Peyer's patch (tissue), 4 donors: ENCODE measurements around the gene EDN1. TPM values are rescaled to one million over a fixed set of nuclear protein-coding genes. Genes with fewer than 3 reads are reported as not detected.
A peak's percentile ranks its signal among the peaks of the same experiment; 100 is the strongest.

Experiments used
- DNase-seq, 3 donors: peaks; one replicate each; pipeline ENCODE4 v3.0.0-alpha.2; 2017 to 2019
- H3K27ac ChIP-seq, 4 donors: fragments of 200-600 bp; sonication (generic); one replicate each; pipeline ENCODE4 v1.5.1; 2016 to 2019
- H3K27me3 ChIP-seq, 2 donors: fragments of 200-600 bp; sonication (generic); one replicate each; pipeline ENCODE4 v1.5.1; 2019
- H3K36me3 ChIP-seq, 3 donors: fragments of 200-600 bp; sonication (generic); one replicate each; pipeline ENCODE4 v1.5.1; 2016 to 2019
- H3K4me1 ChIP-seq, 4 donors: fragments of 200-600 bp; sonication (generic); one replicate each; pipeline ENCODE4 v1.5.1; 2016 to 2019
- H3K4me3 ChIP-seq, 4 donors: fragments of 200-600 bp; sonication (generic); 1 replicate in 3 of 4; 2 replicates in 1 of 4; pipeline ENCODE4 v1.5.1; 2016 to 2019; ENCODE audit warnings: mild to moderate bottlenecking in 1 of 4
- H3K9me3 ChIP-seq, 4 donors: fragments of 200-600 bp; sonication (generic); one replicate each; pipeline ENCODE4 v1.5.1; 2016 to 2019; ENCODE audit warnings: mild to moderate bottlenecking in 1 of 4
- POLR2A ChIP-seq, 2 donors: fragments of 450-650 bp; IDR thresholded peaks; one replicate each; pipeline ENCODE4 v1.5.1; 2017; ENCODE audit warnings: antibody characterized with exemption in 2 of 2, mild to moderate bottlenecking in 2 of 2, moderate library complexity in 2 of 2
- total RNA-seq, 4 donors: library from RNA; depleted of rRNA; stranded (reverse); fragments of >200 nt; gene quantifications; one replicate each; pipeline ENCODE4 v1.1.0, GENCODE V29; 2016
- TF ChIP-seq, protein P1 (sequence below), 6 experiments: fragments of 450-650 bp in 4 of 6; fragments of 200-600 bp in 2 of 6; sonication (generic) in 1 of 6; IDR thresholded peaks; one replicate each; pipeline ENCODE4 v1.5.1; 2017 to 2019; ENCODE audit warnings: antibody characterized with exemption in 6 of 6, mild to moderate bottlenecking in 3 of 6, moderate library complexity in 1 of 6

EDN1 gene
- total RNA-seq, 4 donors from 2014 or later = 5.8 to 19.0 (median 13.5) TPM

DNA sequence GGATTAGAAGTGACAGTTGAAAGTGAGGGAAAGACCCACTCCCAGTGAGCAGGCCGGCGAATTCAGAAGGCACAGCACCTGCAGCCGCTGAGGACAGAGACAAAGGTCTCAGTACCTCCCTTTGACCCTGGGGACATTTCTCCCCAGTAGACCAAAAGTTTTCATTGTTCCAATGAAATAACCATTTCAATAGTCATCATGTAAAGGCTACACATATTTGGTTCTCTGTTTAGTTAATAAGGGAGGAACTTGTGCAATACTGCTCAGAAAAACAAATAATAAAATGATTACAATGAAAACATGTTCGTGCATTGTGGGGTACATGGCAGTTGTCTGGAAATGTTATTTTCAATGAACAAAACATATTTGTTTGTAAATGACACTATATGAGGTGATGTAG lies 52.5 kb downstream of the EDN1 start:
- no peak for DNase-seq
- Histone ChIP-seq H3K36me3 (no peaks in the 10 kb centered on the region), H3K9me3 (no peaks in the 10 kb centered on the region), H3K27me3 (no peaks in the 10 kb centered on the region), H3K4me1 (peaks cover 0 to 25% (median 2%) of the 10 kb centered on the region in 4 donors), H3K4me3 (no peak overlapping the region), H3K27ac (peak overlapping the region in 1 of 4 donors; percentile 68)
- TF ChIP-seq, protein P1, sequence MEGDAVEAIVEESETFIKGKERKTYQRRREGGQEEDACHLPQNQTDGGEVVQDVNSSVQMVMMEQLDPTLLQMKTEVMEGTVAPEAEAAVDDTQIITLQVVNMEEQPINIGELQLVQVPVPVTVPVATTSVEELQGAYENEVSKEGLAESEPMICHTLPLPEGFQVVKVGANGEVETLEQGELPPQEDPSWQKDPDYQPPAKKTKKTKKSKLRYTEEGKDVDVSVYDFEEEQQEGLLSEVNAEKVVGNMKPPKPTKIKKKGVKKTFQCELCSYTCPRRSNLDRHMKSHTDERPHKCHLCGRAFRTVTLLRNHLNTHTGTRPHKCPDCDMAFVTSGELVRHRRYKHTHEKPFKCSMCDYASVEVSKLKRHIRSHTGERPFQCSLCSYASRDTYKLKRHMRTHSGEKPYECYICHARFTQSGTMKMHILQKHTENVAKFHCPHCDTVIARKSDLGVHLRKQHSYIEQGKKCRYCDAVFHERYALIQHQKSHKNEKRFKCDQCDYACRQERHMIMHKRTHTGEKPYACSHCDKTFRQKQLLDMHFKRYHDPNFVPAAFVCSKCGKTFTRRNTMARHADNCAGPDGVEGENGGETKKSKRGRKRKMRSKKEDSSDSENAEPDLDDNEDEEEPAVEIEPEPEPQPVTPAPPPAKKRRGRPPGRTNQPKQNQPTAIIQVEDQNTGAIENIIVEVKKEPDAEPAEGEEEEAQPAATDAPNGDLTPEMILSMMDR (IDR thresholded peaks at IDR 0.05) = no peak
- no peak for TF ChIP-seq POLR2A (IDR thresholded peaks at IDR 0.05)

GRCh38 chr6:12343122-12343439 lies 52.9 kb downstream of the EDN1 start:
- no peak for DNase-seq
- H3K4me1 ChIP-seq = peaks cover 0 to 25% (median 2%) of the 10 kb centered on the region in 4 donors
- no peaks in the 10 kb centered on the region for H3K9me3 ChIP-seq
- H3K4me3 ChIP-seq = no peak overlapping the region
- no peaks in the 10 kb centered on the region for H3K27me3 ChIP-seq
- no peaks in the 10 kb centered on the region for H3K36me3 ChIP-seq
- TF ChIP-seq POLR2A (IDR thresholded peaks at IDR 0.05) = no peak
- TF ChIP-seq, protein P1 (IDR thresholded peaks at IDR 0.05) = no peak
- H3K27ac ChIP-seq = peak overlapping the region in 2 of 4 donors; percentile 8 to 68

DNA sequence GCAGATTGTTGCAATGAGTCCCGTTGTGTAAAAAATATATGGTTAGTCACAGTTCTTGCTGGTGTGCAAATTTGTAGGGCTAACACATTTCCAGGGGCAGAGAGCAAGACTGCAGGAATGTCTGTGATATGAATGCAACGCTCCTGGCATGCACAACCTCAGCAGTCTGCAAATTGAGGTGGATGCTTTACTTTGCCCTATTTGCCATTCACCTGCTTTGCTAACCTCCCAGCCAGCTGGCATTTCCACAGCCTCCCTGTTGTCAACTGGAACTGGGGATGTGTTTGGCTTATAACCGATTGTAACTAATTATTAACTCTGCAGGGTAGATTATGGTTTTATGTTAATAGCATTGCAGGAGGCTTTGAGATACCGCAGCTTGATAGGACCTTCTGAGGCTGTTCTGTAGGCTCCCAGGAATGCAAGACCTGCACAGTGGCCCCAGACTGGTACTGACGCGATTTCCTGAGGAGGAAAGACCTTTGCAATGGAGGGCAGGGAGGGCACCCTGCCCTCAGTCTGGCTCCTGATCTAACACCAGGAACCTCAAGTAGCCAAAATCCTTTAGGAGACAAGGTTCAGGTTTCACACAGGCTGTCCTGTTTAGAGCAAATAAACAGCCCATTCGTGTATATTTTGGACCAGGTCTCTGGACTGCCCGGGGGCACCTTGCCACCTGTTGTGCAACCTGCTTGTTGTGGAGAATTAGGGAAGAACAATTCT lies 53.4 kb downstream of the EDN1 start:
- Histone ChIP-seq H3K4me3 (no peak overlapping the region), H3K4me1 (peaks cover 0 to 25% (median 2%) of the 10 kb centered on the region in 4 donors), H3K27ac (peak overlapping the region in 2 of 4 donors; percentile 33 to 68), H3K27me3 (no peaks in the 10 kb centered on the region), H3K36me3 (no peaks in the 10 kb centered on the region), H3K9me3 (no peaks in the 10 kb centered on the region)
- DNase-seq = peak in 2 of 3 donors; percentile 78
- TF ChIP-seq, protein P1 (IDR thresholded peaks at IDR 0.05) = peak in 3 of 6 experiments; percentile 33 to 43 (median 39)
- peak in 1 of 2 donors; percentile 34 for TF ChIP-seq POLR2A (IDR thresholded peaks at IDR 0.05)

DNA sequence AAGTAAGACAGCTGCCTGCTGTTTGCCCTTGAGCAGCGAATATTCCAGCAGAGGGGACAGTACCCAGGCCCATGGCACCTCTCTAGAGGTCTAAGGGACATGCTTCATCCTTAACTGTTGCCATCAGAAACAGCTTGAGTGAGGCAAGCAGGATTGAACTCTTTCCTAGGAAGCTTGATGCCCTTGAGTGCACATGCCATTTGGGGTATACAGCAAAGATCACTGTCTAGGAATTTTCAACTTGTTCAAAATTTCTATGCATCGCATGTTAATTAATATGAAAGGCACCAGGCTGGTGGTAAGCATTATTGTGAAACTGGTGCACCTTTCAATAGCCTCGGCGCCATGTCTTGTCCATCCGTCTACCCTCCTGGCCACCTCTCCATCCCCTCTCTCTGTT lies 54.1 kb downstream of the EDN1 start:
- Histone ChIP-seq H3K9me3 (no peaks in the 10 kb centered on the region), H3K4me1 (peaks cover 0 to 24% (median 2%) of the 10 kb centered on the region in 4 donors), H3K27ac (peak overlapping the region in 2 of 4 donors; percentile 33 to 64), H3K4me3 (no peak overlapping the region), H3K27me3 (no peaks in the 10 kb centered on the region), H3K36me3 (no peaks in the 10 kb centered on the region)
- DNase-seq = no peak
- TF ChIP-seq POLR2A (IDR thresholded peaks at IDR 0.05) = no peak
- TF ChIP-seq, protein P1 (IDR thresholded peaks at IDR 0.05) = no peak

DNA sequence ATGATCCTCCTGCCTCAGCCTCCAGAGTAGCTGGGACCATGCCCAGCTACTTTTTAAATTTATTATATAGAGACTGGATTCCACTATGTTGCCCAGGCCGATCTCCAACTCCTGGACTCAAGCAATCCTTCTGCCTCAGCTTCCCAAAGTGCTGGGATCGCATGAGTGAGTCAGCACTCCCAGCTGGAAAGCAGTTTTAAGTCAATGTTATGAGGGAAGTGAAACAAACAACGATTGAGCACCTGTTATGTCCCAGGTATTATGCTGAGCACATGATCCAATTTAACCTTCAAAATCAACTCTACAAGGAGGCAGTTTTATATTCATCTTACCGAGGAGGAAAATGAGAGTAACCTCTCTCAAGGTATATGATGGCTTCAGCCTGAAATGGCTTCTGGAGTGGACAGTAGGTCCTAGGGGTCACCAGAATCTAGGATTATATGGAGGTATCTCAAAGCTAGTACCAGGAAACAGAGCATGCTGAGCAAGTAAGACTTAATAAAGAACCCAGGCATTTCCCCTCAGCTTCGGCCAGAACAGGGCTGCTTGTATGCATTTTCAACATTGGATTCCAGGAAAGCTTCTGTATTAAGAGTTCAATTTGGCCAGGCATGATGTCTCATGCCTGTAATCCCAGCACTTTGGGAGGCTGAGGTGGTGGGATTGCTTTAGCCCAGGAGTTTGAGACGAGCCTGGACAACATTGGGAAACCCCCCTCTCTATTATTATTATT lies 55.0 kb downstream of the EDN1 start:
- no peak for TF ChIP-seq POLR2A (IDR thresholded peaks at IDR 0.05)
- H3K27ac ChIP-seq = no peak overlapping the region
- no peaks in the 10 kb centered on the region for H3K9me3 ChIP-seq
- H3K4me1 ChIP-seq = peaks cover 0 to 19% (median 2%) of the 10 kb centered on the region in 4 donors
- DNase-seq = no peak
- H3K36me3 ChIP-seq = no peaks in the 10 kb centered on the region
- no peak overlapping the region for H3K4me3 ChIP-seq
- H3K27me3 ChIP-seq = no peaks in the 10 kb centered on the region

- H3K27ac ChIP-seq = no peak overlapping the region
Measured at GRCh38 chr6:12345694-12346058, 55.5 kb downstream of the EDN1 start.

More at GRCh38 chr6:12345694-12346058, 55.5 kb downstream of the EDN1 start:
- TF ChIP-seq, protein P1 (IDR thresholded peaks at IDR 0.05) = no peak
- TF ChIP-seq POLR2A (IDR thresholded peaks at IDR 0.05) = no peak
- no peak for DNase-seq
- Histone ChIP-seq H3K36me3 (no peaks in the 10 kb centered on the region), H3K27me3 (no peaks in the 10 kb centered on the region), H3K9me3 (no peaks in the 10 kb centered on the region), H3K4me3 (no peak overlapping the region), H3K4me1 (peaks cover 0 to 19% (median 2%) of the 10 kb centered on the region in 4 donors)
